Peyer's patch (tissue), 4 donors: ENCODE results near the gene POTEJ. TPM values are rescaled to one million over a fixed set of nuclear protein-coding genes. Genes with fewer than 3 reads are reported as not detected.
"Not testable (repeated sequence)": the region's sequence is repeated elsewhere in the genome, so short reads cannot be mapped to it uniquely, and the experiment has no call there.

Experiments
- DNase-seq, 3 donors: peaks; one replicate each; pipeline ENCODE4 v3.0.0-alpha.2; 2017 to 2019
- H3K27ac ChIP-seq, 4 donors: fragments of 200-600 bp; sonication (generic); one replicate each; pipeline ENCODE4 v1.5.1; 2016 to 2019
- H3K27me3 ChIP-seq, 2 donors: fragments of 200-600 bp; sonication (generic); one replicate each; pipeline ENCODE4 v1.5.1; 2019
- H3K36me3 ChIP-seq, 3 donors: fragments of 200-600 bp; sonication (generic); one replicate each; pipeline ENCODE4 v1.5.1; 2016 to 2019
- H3K4me1 ChIP-seq, 4 donors: fragments of 200-600 bp; sonication (generic); one replicate each; pipeline ENCODE4 v1.5.1; 2016 to 2019
- H3K4me3 ChIP-seq, 4 donors: fragments of 200-600 bp; sonication (generic); 1 replicate in 3 of 4; 2 replicates in 1 of 4; pipeline ENCODE4 v1.5.1; 2016 to 2019; ENCODE audit warnings: mild to moderate bottlenecking in 1 of 4
- H3K9me3 ChIP-seq, 4 donors: fragments of 200-600 bp; sonication (generic); one replicate each; pipeline ENCODE4 v1.5.1; 2016 to 2019; ENCODE audit warnings: mild to moderate bottlenecking in 1 of 4
- small RNA-seq, 2 donors: library from RNA; depleted of rRNA; stranded (forward); fragments of <200 nt; gene quantifications; one replicate each; pipeline ENCODE3, GENCODE V24; 2016
- total RNA-seq, 4 donors: library from RNA; depleted of rRNA; stranded (reverse); fragments of >200 nt; gene quantifications; one replicate each; pipeline ENCODE4 v1.1.0, GENCODE V29; 2016
- TF ChIP-seq, protein P1 (sequence below), 6 experiments: fragments of 450-650 bp in 4 of 6; fragments of 200-600 bp in 2 of 6; sonication (generic) in 1 of 6; IDR thresholded peaks; one replicate each; pipeline ENCODE4 v1.5.1; 2017 to 2019; ENCODE audit warnings: antibody characterized with exemption in 6 of 6, mild to moderate bottlenecking in 3 of 6, moderate library complexity in 1 of 6

POTEJ gene
- total RNA-seq, 4 donors from 2014 or later: 1.7 TPM; not detected in 3

DNA sequence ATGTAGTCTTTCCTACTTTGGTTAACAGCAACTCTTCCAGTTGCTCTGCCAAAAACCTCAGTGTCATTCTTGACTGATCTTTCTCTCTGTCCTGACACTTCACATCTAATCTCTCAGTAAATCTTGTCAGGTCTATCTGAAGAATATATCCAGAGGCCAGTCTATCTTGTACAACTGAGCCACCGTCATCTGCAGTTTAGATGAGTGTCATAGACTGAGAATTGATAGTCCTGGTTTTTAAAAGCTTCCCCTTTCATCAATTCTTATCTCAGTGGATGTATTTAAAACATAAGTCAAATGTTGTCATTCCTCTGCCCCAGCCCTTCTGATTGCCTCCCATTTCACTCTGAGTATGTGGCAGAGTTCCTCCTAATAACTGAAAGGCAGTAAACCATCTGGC, 38.0 kb downstream of the POTEJ start:
- not testable (repeated sequence) for H3K9me3 ChIP-seq, H3K27ac ChIP-seq, DNase-seq, H3K4me1 ChIP-seq, H3K4me3 ChIP-seq, H3K36me3 ChIP-seq, H3K27me3 ChIP-seq

- not testable (repeated sequence) for H3K27ac ChIP-seq, H3K9me3 ChIP-seq, H3K27me3 ChIP-seq, H3K4me1 ChIP-seq, H3K4me3 ChIP-seq, DNase-seq, H3K36me3 ChIP-seq
These were observed 53.3 kb downstream of the POTEJ start for GRCh38 chr2:130664506-130664905.

GRCh38 chr2:130665596-130665995, 54.4 kb downstream of the POTEJ start:
- not testable (repeated sequence) for H3K4me3 ChIP-seq, H3K27ac ChIP-seq, H3K9me3 ChIP-seq, H3K27me3 ChIP-seq, H3K4me1 ChIP-seq, DNase-seq, H3K36me3 ChIP-seq

DNA sequence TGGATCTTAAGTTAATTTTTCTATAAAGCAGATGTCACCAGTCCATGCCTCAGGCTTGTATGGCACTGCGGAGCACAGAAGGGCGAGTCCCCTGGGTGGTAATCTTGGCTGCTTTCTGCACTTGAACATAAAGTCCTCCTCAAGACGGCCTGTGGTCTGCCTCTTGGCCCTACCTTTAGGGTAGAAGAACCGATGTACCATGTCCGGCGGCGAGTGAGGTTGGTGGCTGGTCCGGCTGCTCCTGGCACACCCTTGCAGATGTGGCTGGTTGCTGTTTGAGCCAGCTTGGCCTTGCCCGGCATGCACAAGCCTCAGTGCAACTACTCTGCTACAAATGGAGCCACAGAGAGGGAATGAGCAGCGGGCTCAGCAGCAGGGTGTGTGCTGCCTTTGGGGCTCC, 56.3 kb downstream of the POTEJ start:
- DNase-seq, H3K9me3 ChIP-seq, H3K4me3 ChIP-seq, H3K27me3 ChIP-seq, H3K27ac ChIP-seq, H3K4me1 ChIP-seq, H3K36me3 ChIP-seq: not testable (repeated sequence)

GRCh38 chr2:130670026-130670745, 58.9 kb downstream of the POTEJ start:
- not testable (repeated sequence) for H3K4me3 ChIP-seq, H3K9me3 ChIP-seq, H3K36me3 ChIP-seq, H3K27ac ChIP-seq, DNase-seq, H3K27me3 ChIP-seq, H3K4me1 ChIP-seq

DNA sequence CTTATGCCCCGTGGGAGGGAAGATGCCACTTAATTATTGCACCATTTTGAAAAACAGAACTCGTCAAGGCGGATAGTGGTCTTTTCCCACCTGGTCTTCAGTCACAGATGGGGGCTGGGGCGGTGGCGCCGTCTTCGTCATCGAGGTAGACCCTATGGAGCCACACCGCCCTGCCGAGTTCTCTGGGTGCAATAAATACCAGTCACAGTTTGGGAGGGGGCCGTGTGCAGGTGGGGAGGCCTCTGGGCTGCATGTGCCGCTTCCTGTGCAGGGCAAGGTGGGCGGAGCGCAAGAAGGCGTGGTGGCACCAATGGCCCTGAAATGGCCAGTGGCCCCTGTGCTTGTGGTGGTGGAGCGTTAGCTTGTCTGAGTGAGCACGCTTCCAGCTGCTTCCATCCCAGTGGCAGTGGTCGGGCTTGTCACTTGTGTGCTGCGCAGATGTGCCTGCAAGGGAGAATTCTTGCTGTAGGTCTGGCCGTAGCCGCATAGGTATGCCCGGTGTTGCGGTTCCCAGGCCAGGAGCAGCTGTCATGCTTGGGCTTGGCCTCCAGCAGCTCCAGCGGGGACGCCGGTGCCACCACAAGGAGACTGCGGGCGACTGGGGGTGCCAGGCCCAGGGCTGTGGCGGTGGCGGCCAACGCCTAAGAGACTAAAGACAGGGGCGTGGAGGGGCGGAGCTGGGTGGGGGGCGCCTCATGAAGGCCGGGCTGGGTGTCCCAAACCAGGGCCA, 81.0 kb downstream of the POTEJ start:
- H3K4me3 ChIP-seq, H3K27me3 ChIP-seq, DNase-seq: not testable (repeated sequence)

GRCh38 chr2:130693474-130693873, 82.2 kb downstream of the POTEJ start:
- H3K36me3 ChIP-seq, H3K9me3 ChIP-seq, H3K27me3 ChIP-seq, H3K4me1 ChIP-seq, H3K27ac ChIP-seq, H3K4me3 ChIP-seq: not testable (repeated sequence)
- TF ChIP-seq, protein P1, sequence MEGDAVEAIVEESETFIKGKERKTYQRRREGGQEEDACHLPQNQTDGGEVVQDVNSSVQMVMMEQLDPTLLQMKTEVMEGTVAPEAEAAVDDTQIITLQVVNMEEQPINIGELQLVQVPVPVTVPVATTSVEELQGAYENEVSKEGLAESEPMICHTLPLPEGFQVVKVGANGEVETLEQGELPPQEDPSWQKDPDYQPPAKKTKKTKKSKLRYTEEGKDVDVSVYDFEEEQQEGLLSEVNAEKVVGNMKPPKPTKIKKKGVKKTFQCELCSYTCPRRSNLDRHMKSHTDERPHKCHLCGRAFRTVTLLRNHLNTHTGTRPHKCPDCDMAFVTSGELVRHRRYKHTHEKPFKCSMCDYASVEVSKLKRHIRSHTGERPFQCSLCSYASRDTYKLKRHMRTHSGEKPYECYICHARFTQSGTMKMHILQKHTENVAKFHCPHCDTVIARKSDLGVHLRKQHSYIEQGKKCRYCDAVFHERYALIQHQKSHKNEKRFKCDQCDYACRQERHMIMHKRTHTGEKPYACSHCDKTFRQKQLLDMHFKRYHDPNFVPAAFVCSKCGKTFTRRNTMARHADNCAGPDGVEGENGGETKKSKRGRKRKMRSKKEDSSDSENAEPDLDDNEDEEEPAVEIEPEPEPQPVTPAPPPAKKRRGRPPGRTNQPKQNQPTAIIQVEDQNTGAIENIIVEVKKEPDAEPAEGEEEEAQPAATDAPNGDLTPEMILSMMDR (IDR thresholded peaks at IDR 0.05): peak in 3 of 6 experiments; percentile 7 to 38 (median 22)
- peak in 2 of 3 donors; percentile 51 to 53 for DNase-seq

More for the DNA sequence above, 81.0 kb downstream of the POTEJ start:
- not testable (repeated sequence) for H3K36me3 ChIP-seq, H3K4me1 ChIP-seq, H3K9me3 ChIP-seq, H3K27ac ChIP-seq

- not testable (repeated sequence) for H3K36me3 ChIP-seq
These were observed 92.0 kb downstream of the POTEJ start for GRCh38 chr2:130703250-130703649.

More at GRCh38 chr2:130703250-130703649, 92.0 kb downstream of the POTEJ start:
- H3K27me3 ChIP-seq, DNase-seq, H3K9me3 ChIP-seq, H3K4me3 ChIP-seq, H3K4me1 ChIP-seq, H3K27ac ChIP-seq: not testable (repeated sequence)

Small RNA genes lying within 50 kb of the gene (small RNA-seq; reads per million reads assigned to genes)
- gene RF00017 (0 reads per million in 2 donors), gene RNU6-848P (0 reads per million in 2 donors)

Other genes starting within 250 kb of the POTEJ start
- gene POTEI, start 102.1 kb upstream of the POTEJ start, total RNA-seq: under 1 TPM in 1 of 4 donors, not detected in 3; 0.53 TPM
- not detected for gene CFC1B, start 90.2 kb upstream of the POTEJ start, total RNA-seq
- not detected for gene CFC1, start 11.9 kb upstream of the POTEJ start, total RNA-seq
- gene GPR148, start 117.6 kb downstream of the POTEJ start, total RNA-seq: not detected
- gene AMER3, start 144.1 kb downstream of the POTEJ start, total RNA-seq: 1 to 10 TPM in 1 of 4 donors, under 1 TPM in 2, not detected in 1; 0.13 to 1.1 (median 0.70) TPM
- gene ARHGEF4, start 225.5 kb downstream of the POTEJ start, total RNA-seq: 10 to 100 TPM in 1 of 4 donors, 1 to 10 TPM in 3; 1.1 to 10.7 (median 1.6) TPM